Heart left ventricle (tissue), 16 donors: ENCODE measurements around the gene KIF26B. TPM values are rescaled to one million over a fixed set of nuclear protein-coding genes. Genes with fewer than 3 reads are reported as not detected.

ENCODE experiments used
- ATAC-seq, 4 donors: fragments of 200-7000 bp; cut with Tn5 transposase; one replicate each; pipeline ENCODE4 v1.9.1; 2020 to 2022; ENCODE audit warnings: moderate library complexity in 4 of 4, mild to moderate bottlenecking in 3 of 4, moderate number of reproducible peaks in 1 of 4
- DNase-seq, 5 donors: peaks; one replicate each; pipeline ENCODE4 v3.0.0-alpha.2; 2020
- H3K27ac ChIP-seq, 12 donors: fragments of 200-600 bp; sonication (generic) in 4 of 12; one replicate each; pipeline versions ENCODE4 v1.5.0 to v1.8.0; 2016 to 2022; ENCODE audit warnings: mild to moderate bottlenecking in 2 of 12
- H3K27me3 ChIP-seq, 9 donors: fragments of 200-600 bp; sonication (generic) in 2 of 9; one replicate each; pipeline versions ENCODE4 v1.5.1 to v1.8.0; 2016 to 2022; ENCODE audit warnings: mild to moderate bottlenecking in 3 of 9
- H3K36me3 ChIP-seq, 9 donors: fragments of 200-600 bp; sonication (generic) in 2 of 9; one replicate each; pipeline versions ENCODE4 v1.5.0 to v1.8.0; 2018 to 2022; ENCODE audit warnings: mild to moderate bottlenecking in 2 of 9
- H3K4me1 ChIP-seq, 12 donors: fragments of 200-600 bp; sonication (generic) in 4 of 12; one replicate each; pipeline versions ENCODE4 v1.5.0 to v1.8.0; 2016 to 2022; ENCODE audit warnings: mild to moderate bottlenecking in 3 of 12
- H3K4me3 ChIP-seq, 12 donors: fragments of 200-600 bp; sonication (generic) in 4 of 12; one replicate each; pipeline versions ENCODE4 v1.5.0 to v1.8.0; 2017 to 2022; ENCODE audit warnings: mild to moderate bottlenecking in 9 of 12, moderate library complexity in 4 of 12
- H3K9me3 ChIP-seq, 12 donors: fragments of 200-600 bp; sonication (generic) in 4 of 12; one replicate each; pipeline versions ENCODE4 v1.5.0 to v1.8.0; 2016 to 2022; ENCODE audit warnings: mild to moderate bottlenecking in 1 of 12
- POLR2A ChIP-seq, 2 donors: fragments of 450-650 bp; IDR thresholded peaks; one replicate each; pipeline ENCODE4 v1.6.1; 2017; ENCODE audit warnings: antibody characterized with exemption in 2 of 2, mild to moderate bottlenecking in 2 of 2, moderate library complexity in 2 of 2
- WGBS, 4 donors: extraction: QIAGEN DNeasy Blood & Tissue Kit in 2 of 4; methylation state at CpG; one replicate each; pipeline versions ENCODE4 v1.1.5 to v1.1.7; 2013 to 2018; 5-methylcytosine and 5-hydroxymethylcytosine counted together
- intact Hi-C, 10 donors: fragments of 100-400 bp; cut with DNase I; formaldehyde crosslinking; loops; one replicate each; pipeline versions ENCODE4 v1.11.1 to v1.14.2; 2022
- polyA plus RNA-seq, 2 donors: library from polyadenylated mRNA; stranded (reverse); fragments of 200-250 nt; gene quantifications; one replicate each; pipeline ENCODE4 v1.2.3, GENCODE V29; 2013
- total RNA-seq, 9 donors: library from RNA; depleted of rRNA in 2 of 9; stranded (reverse); fragments of >200 nt in 2 of 9; fragmentation: NEBNext Ultra II Directional in 3 of 9; extraction: Animal tissue kit (Norgen Biotek cat#: 25700) in 3 of 9; gene quantifications; one replicate each; pipeline versions ENCODE4 v1.1.0 to v1.2.4, GENCODE V29; 2016 to 2023
- TF ChIP-seq, protein P1 (sequence below), 12 donors: fragments of 200-600 bp; sonication (generic) in 4 of 12; IDR thresholded peaks; one replicate each; pipeline versions ENCODE4 v1.5.0 to v1.8.0; 2018 to 2022; ENCODE audit warnings: antibody characterized with exemption in 12 of 12, mild to moderate bottlenecking in 5 of 12
- donor health status: ischemic (EF 13 %, LVEDD 7.1; RV severe dilation, severe dysfunction).
- donor health status: healthy with polysubstance abuse.
- donor health status: DM: no; HTN: yes; CAD: no.
- donor health status: DM: no; HTN: no; CAD: no.
- donor health status: ischemic (EF 25% LVEDD 6.9; RV normal size, moderate dysfunction).
- donor health status: ischemic (EF 25% LVEDD 5.7; RV mildly dilated, moderate dysfunction).
- donor health status: healthy.
- donor health status: DM: yes; HTN: yes; CAD: no.
- donor health status: ischemic (EF 35%, LVEDD 5.7; RV mildly dilated, moderate dysfunction).
- donor health status: nonischemic (EF 11% LVEDD 7.7; RV severe dilation, severe dysfunction).
- donor health status: DM: yes; HTN: yes; CAD: no.
- donor health status: PGD.
- donor health status: ischemic (EF 29% LVEDD 5.4; RV normal size, mild dysfunction).
- donor health status: nonischemic (EF 23%, LVEDD 6.1; RV moderate dilation, normal function).

KIF26B gene
- total and polyA plus RNA-seq, 11 donors = 1.2 to 7.0 (median 2.3) TPM

GRCh38 chr1:245375789-245376460, 221.1 kb downstream of the KIF26B start:
- ATAC-seq (no peak), DNase-seq (no peak)
- no peak overlapping the region for H3K27ac ChIP-seq
- H3K9me3 ChIP-seq = no peaks in the 10 kb centered on the region
- no peaks in the 10 kb centered on the region for H3K36me3 ChIP-seq
- no peak overlapping the region for H3K4me3 ChIP-seq
- no peak for TF ChIP-seq POLR2A (IDR thresholded peaks at IDR 0.05)
- TF ChIP-seq, protein P1, sequence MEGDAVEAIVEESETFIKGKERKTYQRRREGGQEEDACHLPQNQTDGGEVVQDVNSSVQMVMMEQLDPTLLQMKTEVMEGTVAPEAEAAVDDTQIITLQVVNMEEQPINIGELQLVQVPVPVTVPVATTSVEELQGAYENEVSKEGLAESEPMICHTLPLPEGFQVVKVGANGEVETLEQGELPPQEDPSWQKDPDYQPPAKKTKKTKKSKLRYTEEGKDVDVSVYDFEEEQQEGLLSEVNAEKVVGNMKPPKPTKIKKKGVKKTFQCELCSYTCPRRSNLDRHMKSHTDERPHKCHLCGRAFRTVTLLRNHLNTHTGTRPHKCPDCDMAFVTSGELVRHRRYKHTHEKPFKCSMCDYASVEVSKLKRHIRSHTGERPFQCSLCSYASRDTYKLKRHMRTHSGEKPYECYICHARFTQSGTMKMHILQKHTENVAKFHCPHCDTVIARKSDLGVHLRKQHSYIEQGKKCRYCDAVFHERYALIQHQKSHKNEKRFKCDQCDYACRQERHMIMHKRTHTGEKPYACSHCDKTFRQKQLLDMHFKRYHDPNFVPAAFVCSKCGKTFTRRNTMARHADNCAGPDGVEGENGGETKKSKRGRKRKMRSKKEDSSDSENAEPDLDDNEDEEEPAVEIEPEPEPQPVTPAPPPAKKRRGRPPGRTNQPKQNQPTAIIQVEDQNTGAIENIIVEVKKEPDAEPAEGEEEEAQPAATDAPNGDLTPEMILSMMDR (IDR thresholded peaks at IDR 0.05) = no peak
- H3K27me3 ChIP-seq = peaks cover 0 to 6% (median 0%) of the 10 kb centered on the region in 9 donors
- WGBS, 4 donors = 89 to 93% (median 91%) methylated on average over 12 of the region's 12 CpGs
- H3K4me1 ChIP-seq = peaks cover 0 to 7% (median under 1%) of the 10 kb centered on the region in 12 donors
- intact Hi-C loops = loop anchor here in 3 of 10 donors (5.0 to 10.0 kb wide), 3 partner anchors 214 to 629 kb away; no protein-coding TSS in a partner anchor

DNA sequence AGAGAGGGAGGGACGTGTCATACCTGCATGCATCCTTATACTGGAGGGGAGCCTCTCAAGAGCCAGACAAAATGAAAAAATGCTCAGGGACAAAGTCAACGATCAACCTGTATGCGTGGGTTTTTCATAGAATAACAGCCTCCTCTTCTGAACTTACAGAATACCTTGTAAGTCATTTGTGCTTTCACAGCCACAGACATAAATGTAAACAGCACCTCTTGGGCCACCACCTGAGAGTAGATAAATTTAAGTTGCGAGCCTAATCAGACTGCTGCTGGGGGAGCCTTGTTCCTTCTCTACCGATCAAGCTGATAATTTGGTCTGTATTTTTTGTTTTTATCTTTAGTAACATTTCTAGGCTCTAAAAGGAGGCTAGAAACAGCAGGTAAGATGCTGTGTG, 223.1 kb downstream of the KIF26B start:
- WGBS, 4 donors = 78 to 91% (median 87%) methylated on average over 5 of the region's 5 CpGs
- TF ChIP-seq POLR2A (IDR thresholded peaks at IDR 0.05) = no peak
- TF ChIP-seq, protein P1 (IDR thresholded peaks at IDR 0.05) = no peak
- H3K27me3 ChIP-seq = no peaks in the 10 kb centered on the region
- H3K4me3 ChIP-seq = no peak overlapping the region
- no peak for ATAC-seq
- intact Hi-C loops = loop anchor here in 3 of 10 donors (5.0 to 10.0 kb wide), 3 partner anchors 216 to 627 kb away; no protein-coding TSS in a partner anchor
- no peaks in the 10 kb centered on the region for H3K36me3 ChIP-seq
- DNase-seq = no peak
- no peak overlapping the region for H3K27ac ChIP-seq
- no peaks in the 10 kb centered on the region for H3K4me1 ChIP-seq
- no peaks in the 10 kb centered on the region for H3K9me3 ChIP-seq

- H3K27me3 ChIP-seq = peaks cover 0 to 3% (median 0%) of the 10 kb centered on the region in 9 donors
- intact Hi-C loops = loop anchor here in 3 of 10 donors (5.0 to 10.0 kb wide), 3 partner anchors 216 to 626 kb away; no protein-coding TSS in a partner anchor
- H3K4me3 ChIP-seq = no peak overlapping the region
- no peak for ATAC-seq
- TF ChIP-seq POLR2A (IDR thresholded peaks at IDR 0.05) = no peak
- no peaks in the 10 kb centered on the region for H3K36me3 ChIP-seq
- no peaks in the 10 kb centered on the region for H3K4me1 ChIP-seq
- H3K27ac ChIP-seq = no peak overlapping the region
- no peaks in the 10 kb centered on the region for H3K9me3 ChIP-seq
- 43 to 58% (median 51%) methylated on average over 2 of the region's 2 CpGs for WGBS, 4 donors
- no peak for DNase-seq
Observed at GRCh38 chr1:245378311-245378722, 223.5 kb downstream of the KIF26B start.

- DNase-seq (no peak), ATAC-seq (no peak)
- no peak overlapping the region for H3K27ac ChIP-seq
- WGBS, 4 donors = 96 to 98% (median 97%) methylated on average over 5 of the region's 5 CpGs
- H3K4me3 ChIP-seq = no peak overlapping the region
- TF ChIP-seq POLR2A (IDR thresholded peaks at IDR 0.05) = no peak
- TF ChIP-seq, protein P1 (IDR thresholded peaks at IDR 0.05) = no peak
- H3K36me3 ChIP-seq = no peaks in the 10 kb centered on the region
- H3K4me1 ChIP-seq = no peaks in the 10 kb centered on the region
- H3K9me3 ChIP-seq = no peaks in the 10 kb centered on the region
- intact Hi-C loops = loop anchor here in 3 of 10 donors (5.0 to 10.0 kb wide), 3 partner anchors 216 to 626 kb away; no protein-coding TSS in a partner anchor
- H3K27me3 ChIP-seq = peaks cover 0 to 7% (median 0%) of the 10 kb centered on the region in 9 donors
Observed at GRCh38 chr1:245378745-245379144, 224.0 kb downstream of the KIF26B start.
